Measurements from ENCODE around the gene HOXD3. TPM values are rescaled to one million over a fixed set of nuclear protein-coding genes. Genes with fewer than 3 reads are reported as not detected.

Gene HOXD3
- total and polyA plus RNA-seq, 10 donors = 1.2 to 15.3 (median 7.7) TPM

GRCh38 chr2:176212276-176212675, 55.2 kb downstream of the HOXD3 start:
- peak overlapping the region in 2 of 8 donors; percentile 46 to 56 for H3K27ac ChIP-seq
- no peaks in the 10 kb centered on the region for H3K4me1 ChIP-seq
- no peak overlapping the region for H3K4me3 ChIP-seq
- no peak for DNase-seq
- TF ChIP-seq POLR2A (IDR thresholded peaks at IDR 0.05) = no peak
- no peak for TF ChIP-seq CTCF (IDR thresholded peaks at IDR 0.05 in 8 of 11, conservative IDR thresholded peaks at IDR 0.05 in 3 of 11)
- peak in 1 of 3 donors; percentile 38 for TF ChIP-seq POLR2AphosphoS5 (IDR thresholded peaks at IDR 0.05)
- H3K27me3 ChIP-seq (replicated peaks in 1 of 7) = peaks cover 0 to 14% (median 0%) of the 10 kb centered on the region in 7 donors
- H3K36me3 ChIP-seq = no peaks in the 10 kb centered on the region
- intact Hi-C loops (cut with DNase I; ENCODE audit: low total_unique reads) = no loop called here
- no peaks in the 10 kb centered on the region for H3K9me3 ChIP-seq

- intact Hi-C loops (cut with DNase I; ENCODE audit: low total_unique reads) = no loop called here
- H3K27ac ChIP-seq = no peak overlapping the region
- no peaks in the 10 kb centered on the region for H3K9me3 ChIP-seq
- peaks cover 0 to 7% (median 0%) of the 10 kb centered on the region in 7 donors for H3K27me3 ChIP-seq (replicated peaks in 1 of 7)
- no peaks in the 10 kb centered on the region for H3K36me3 ChIP-seq
- H3K4me3 ChIP-seq = no peak overlapping the region
- no peaks in the 10 kb centered on the region for H3K4me1 ChIP-seq
- no peak for DNase-seq
- 55 to 60% (median 56%) methylated on average over 1 of the region's 1 CpG for WGBS, 5 donors
- no peak for TF ChIP-seq CTCF (IDR thresholded peaks at IDR 0.05 in 8 of 11, conservative IDR thresholded peaks at IDR 0.05 in 3 of 11)
- TF ChIP-seq POLR2AphosphoS5 (IDR thresholded peaks at IDR 0.05) = no peak
- no peak for TF ChIP-seq POLR2A (IDR thresholded peaks at IDR 0.05)
Measured at GRCh38 chr2:176213406-176213805, 56.3 kb downstream of the HOXD3 start.

Small RNAs within 50 kb of the gene (microRNA-seq; reads per million reads assigned to microRNA genes)
- 20,246 to 23,982 (median 20,719) reads per million in 3 donors for gene MIR10B

Small RNAs within 50 kb of the gene (small RNA-seq; reads per million reads assigned to genes)
- gene MIR10B = 129,482 to 271,741 (median 218,708) reads per million in 4 donors

Other genes starting within 250 kb of the HOXD3 start
- gene LNPK, start 155.0 kb upstream of the HOXD3 start, total RNA-seq = 10 to 100 TPM; 15.1 to 31.9 (median 23.6) TPM
- 1 to 10 TPM; 2.1 to 3.0 (median 2.5) TPM for gene LNPK, start 155.0 kb upstream of the HOXD3 start, polyA plus RNA-seq
- gene EVX2, start 73.3 kb upstream of the HOXD3 start, total RNA-seq = not detected
- not detected for gene EVX2, start 73.3 kb upstream of the HOXD3 start, polyA plus RNA-seq
- gene HOXD13, start 64.6 kb upstream of the HOXD3 start, total RNA-seq = not detected
- gene HOXD13, start 64.6 kb upstream of the HOXD3 start, polyA plus RNA-seq = not detected
- gene HOXD12, start 57.5 kb upstream of the HOXD3 start, total RNA-seq = not detected
- not detected for gene HOXD12, start 57.5 kb upstream of the HOXD3 start, polyA plus RNA-seq
- not detected for gene HOXD11, start 50.0 kb upstream of the HOXD3 start, total RNA-seq
- not detected for gene HOXD11, start 50.0 kb upstream of the HOXD3 start, polyA plus RNA-seq
- not detected for gene HOXD10, start 40.5 kb upstream of the HOXD3 start, total RNA-seq
- gene HOXD10, start 40.5 kb upstream of the HOXD3 start, polyA plus RNA-seq = under 1 TPM in 1 of 3 donors, not detected in 2; 0.06 TPM
- 1 to 10 TPM; 1.1 to 4.0 (median 2.9) TPM for gene HOXD9, start 34.6 kb upstream of the HOXD3 start, total RNA-seq
- 1 to 10 TPM; 1.2 to 3.6 (median 1.5) TPM for gene HOXD9, start 34.6 kb upstream of the HOXD3 start, polyA plus RNA-seq
- gene HOXD8, start 27.6 kb upstream of the HOXD3 start, total RNA-seq = 10 to 100 TPM; 10.5 to 27.0 (median 16.8) TPM
- gene HOXD8, start 27.6 kb upstream of the HOXD3 start, polyA plus RNA-seq = 10 to 100 TPM in 1 of 3 donors, 1 to 10 TPM in 2; 4.7 to 15.7 (median 6.0) TPM
- 1 to 10 TPM; 3.9 to 9.8 (median 8.3) TPM for gene HOXD4, start 5.8 kb upstream of the HOXD3 start, total RNA-seq
- gene HOXD4, start 5.8 kb upstream of the HOXD3 start, polyA plus RNA-seq = 1 to 10 TPM in 2 of 3 donors, under 1 TPM in 1; 0.88 to 5.1 (median 2.1) TPM
- 1 to 10 TPM in 6 of 7 donors, under 1 TPM in 1; 0.88 to 4.5 (median 1.4) TPM for gene HOXD1, start 31.4 kb downstream of the HOXD3 start, total RNA-seq
- gene HOXD1, start 31.4 kb downstream of the HOXD3 start, polyA plus RNA-seq = 1 to 10 TPM in 1 of 3 donors, under 1 TPM in 2; 0.49 to 1.4 (median 0.50) TPM
- gene MTX2, start 112.1 kb downstream of the HOXD3 start, total RNA-seq = 10 to 100 TPM; 11.1 to 23.1 (median 15.7) TPM
- gene MTX2, start 112.1 kb downstream of the HOXD3 start, polyA plus RNA-seq = 10 to 100 TPM; 31.4 to 33.8 (median 32.7) TPM

All from spleen (tissue), 11 donors.